Nephron (organoid): ENCODE results near the gene ABHD16A.

ENCODE experiments used
- H3K27ac Mint-ChIP-seq, 3 experiments: 2 replicates each; pipeline ENCODE4 v1.8.0; 2020; ENCODE audit warnings: mixed read lengths in 3 of 3, mild to moderate bottlenecking in 2 of 3, moderate library complexity in 1 of 3
- H3K27me3 Mint-ChIP-seq: 2 replicates; pipeline ENCODE4 v1.8.0; 2021; ENCODE audit warnings: low read depth, mild to moderate bottlenecking, moderate library complexity, mixed read lengths
- H3K36me3 Mint-ChIP-seq: 2 replicates; pipeline ENCODE4 v1.8.0; 2020; ENCODE audit warnings: low read depth, mixed read lengths
- H3K4me1 Mint-ChIP-seq: 2 replicates; pipeline ENCODE4 v1.8.0; 2020; ENCODE audit warnings: mixed read lengths
- H3K4me3 Mint-ChIP-seq, 3 experiments: 2 replicates each; pipeline ENCODE4 v1.8.0; 2020; ENCODE audit warnings: mild to moderate bottlenecking in 3 of 3, mixed read lengths in 3 of 3, moderate library complexity in 2 of 3
- H3K9me3 Mint-ChIP-seq: 2 replicates; pipeline ENCODE4 v1.8.0; 2020; ENCODE audit warnings: mixed read lengths
- TF ChIP-seq, protein P1 (sequence below), 3 experiments: fragments of 200-600 bp; sonication (generic); IDR thresholded peaks; one replicate each; pipeline ENCODE4 v1.5.0; 2021; ENCODE audit warnings: antibody characterized with exemption in 3 of 3; ENCODE audit not compliant: unreplicated experiment in 3 of 3

ABHD16A gene

DNA sequence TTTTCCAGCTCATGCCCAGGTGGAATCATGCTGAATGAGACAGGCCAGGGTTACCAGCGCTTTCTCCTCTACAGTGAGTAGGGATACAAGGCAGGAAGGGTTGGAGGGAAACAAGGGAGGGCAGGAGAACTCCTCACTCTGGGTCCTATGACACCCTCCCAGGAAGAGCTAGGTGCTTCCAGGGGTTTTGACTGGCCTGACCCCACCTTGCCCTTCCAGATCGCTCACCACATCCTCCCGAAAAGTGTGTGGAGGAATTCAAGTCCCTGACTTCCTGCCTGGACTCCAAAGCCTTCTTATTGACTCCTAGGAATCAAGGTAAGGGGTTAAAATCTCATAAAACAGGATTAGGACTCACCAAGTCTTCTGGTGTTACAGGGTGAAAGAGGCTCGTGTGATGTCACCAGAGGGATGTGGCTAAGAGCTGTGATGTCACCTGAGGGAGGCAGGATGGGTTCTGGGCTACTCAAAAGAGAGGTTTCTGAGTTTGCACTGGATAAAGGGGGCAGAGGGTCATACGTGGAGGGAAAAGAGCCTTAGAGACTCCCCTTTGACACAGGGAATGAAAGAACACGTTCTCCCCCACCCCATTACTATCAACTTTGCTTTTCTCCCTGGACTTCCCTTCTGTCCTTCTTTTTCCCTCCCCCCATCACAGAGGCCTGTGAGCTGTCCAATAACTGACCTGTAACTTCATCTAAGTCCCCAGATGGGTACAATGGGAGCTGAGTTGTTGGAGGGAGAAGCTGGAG lies 45.5 kb downstream of the ABHD16A start:
- H3K27ac Mint-ChIP-seq: peak overlapping the region; percentile 50 to 70 (median 67)
- peaks cover 18% of the 10 kb centered on the region for H3K36me3 Mint-ChIP-seq
- H3K4me3 Mint-ChIP-seq: peak overlapping the region; percentile 83 to 95 (median 89)
- TF ChIP-seq, protein P1, sequence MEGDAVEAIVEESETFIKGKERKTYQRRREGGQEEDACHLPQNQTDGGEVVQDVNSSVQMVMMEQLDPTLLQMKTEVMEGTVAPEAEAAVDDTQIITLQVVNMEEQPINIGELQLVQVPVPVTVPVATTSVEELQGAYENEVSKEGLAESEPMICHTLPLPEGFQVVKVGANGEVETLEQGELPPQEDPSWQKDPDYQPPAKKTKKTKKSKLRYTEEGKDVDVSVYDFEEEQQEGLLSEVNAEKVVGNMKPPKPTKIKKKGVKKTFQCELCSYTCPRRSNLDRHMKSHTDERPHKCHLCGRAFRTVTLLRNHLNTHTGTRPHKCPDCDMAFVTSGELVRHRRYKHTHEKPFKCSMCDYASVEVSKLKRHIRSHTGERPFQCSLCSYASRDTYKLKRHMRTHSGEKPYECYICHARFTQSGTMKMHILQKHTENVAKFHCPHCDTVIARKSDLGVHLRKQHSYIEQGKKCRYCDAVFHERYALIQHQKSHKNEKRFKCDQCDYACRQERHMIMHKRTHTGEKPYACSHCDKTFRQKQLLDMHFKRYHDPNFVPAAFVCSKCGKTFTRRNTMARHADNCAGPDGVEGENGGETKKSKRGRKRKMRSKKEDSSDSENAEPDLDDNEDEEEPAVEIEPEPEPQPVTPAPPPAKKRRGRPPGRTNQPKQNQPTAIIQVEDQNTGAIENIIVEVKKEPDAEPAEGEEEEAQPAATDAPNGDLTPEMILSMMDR (IDR thresholded peaks at IDR 0.05; ENCODE audit: unreplicated experiment in 3 of 3): no peak
- H3K4me1 Mint-ChIP-seq: peaks cover 59% of the 10 kb centered on the region
- no peaks in the 10 kb centered on the region for H3K9me3 Mint-ChIP-seq
- no peaks in the 10 kb centered on the region for H3K27me3 Mint-ChIP-seq

DNA sequence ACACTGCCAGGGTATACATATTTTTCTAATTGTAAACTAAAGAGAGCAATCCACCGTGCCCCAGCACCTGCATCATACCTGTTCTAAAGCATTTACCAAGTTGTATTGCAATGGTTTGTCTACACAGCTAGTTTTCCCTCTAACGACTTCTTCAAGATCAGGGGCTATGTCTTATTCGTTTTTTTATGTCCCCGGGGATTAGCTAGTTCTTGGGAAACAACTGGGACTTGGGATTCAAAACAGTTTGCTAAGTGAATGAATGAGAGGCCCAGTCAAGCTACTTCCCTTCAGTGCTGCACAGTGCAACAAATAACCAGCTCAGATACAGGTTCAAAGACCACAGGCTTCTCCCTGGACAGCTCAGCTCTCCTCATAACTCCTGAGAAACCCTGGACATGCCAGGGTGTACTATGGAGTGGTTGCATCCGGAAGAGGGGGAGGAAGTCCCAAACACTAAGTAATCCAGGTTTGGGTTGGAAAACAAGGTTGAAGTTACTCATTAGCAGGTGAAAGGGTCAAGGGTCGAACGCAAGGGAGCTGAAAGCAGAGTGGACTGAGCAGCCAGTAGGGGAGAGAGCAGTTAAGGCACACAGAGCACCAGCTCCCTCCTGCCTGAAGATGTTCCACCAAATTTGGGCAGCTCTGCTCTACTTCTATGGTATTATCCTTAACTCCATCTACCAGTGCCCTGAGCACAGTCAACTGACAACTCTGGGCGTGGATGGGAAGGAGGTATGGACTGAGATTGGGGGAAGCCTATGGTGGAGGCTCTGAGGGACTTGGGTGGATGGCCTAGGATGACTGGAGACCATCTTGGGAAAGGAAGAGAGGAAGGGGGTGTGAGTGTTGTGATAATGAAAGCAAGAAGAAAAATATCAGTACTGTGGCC lies 47.5 kb downstream of the ABHD16A start, which contains the start of gene APOM:
Gene APOM (plus strand): TSS at position 546 of the 889 bp plus-strand sequence. CDS start 73 bp downstream, at position 619.
- TF ChIP-seq, protein P1 (IDR thresholded peaks at IDR 0.05; ENCODE audit: unreplicated experiment in 3 of 3): no peak
- Mint-ChIP-seq H3K4me1 (peaks cover 62% of the 10 kb centered on the region), H3K27me3 (no peaks in the 10 kb centered on the region), H3K9me3 (no peaks in the 10 kb centered on the region), H3K36me3 (peaks cover 22% of the 10 kb centered on the region), H3K4me3 (peak within 1 kb of the TSS; percentile 64 to 76 (median 68)), H3K27ac (peak within 1 kb of the TSS; percentile 20 to 92 (median 75))

DNA sequence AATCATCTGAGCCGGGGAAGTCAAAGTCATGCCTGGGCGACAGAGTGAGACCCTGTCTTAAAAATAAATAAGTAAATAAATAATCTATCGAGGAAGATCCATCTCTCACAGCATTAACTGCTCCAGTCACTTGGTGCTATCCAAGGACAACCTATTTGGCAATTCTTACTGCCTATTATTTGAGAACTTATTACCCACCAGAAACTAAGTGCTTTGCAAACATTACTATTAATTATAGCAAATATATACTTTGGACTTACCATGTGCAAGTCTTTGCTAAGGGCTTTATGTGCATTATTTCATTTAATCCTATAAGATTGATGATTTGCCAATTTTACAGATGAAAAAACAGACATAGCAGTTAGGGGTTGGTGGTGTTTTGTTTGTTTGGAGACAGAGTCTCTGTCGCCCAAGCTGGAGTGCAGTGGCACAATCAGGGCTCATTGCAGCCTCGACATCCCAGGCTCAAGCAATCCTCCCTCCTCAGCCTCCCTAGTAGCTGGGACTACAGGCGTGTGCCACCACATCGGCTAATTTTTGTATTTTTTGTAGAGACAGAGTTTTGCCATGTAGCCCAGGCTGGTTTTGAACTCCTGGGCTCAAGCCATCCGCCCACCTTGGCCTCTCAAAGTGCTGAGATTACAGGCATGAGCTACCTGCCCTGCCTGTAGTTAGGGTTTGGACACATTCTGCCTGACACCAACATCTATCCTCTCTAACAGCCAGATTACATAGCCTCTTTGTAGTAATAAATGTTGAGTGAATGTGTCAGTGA lies 48.4 kb downstream of the ABHD16A start:
- Mint-ChIP-seq H3K36me3 (peaks cover 27% of the 10 kb centered on the region), H3K4me3 (peak overlapping the region; percentile 64 to 76 (median 68)), H3K27me3 (no peaks in the 10 kb centered on the region), H3K27ac (peak overlapping the region; percentile 20 to 92 (median 75)), H3K9me3 (no peaks in the 10 kb centered on the region), H3K4me1 (peaks cover 61% of the 10 kb centered on the region)
- TF ChIP-seq, protein P1 (IDR thresholded peaks at IDR 0.05; ENCODE audit: unreplicated experiment in 3 of 3): no peak

DNA sequence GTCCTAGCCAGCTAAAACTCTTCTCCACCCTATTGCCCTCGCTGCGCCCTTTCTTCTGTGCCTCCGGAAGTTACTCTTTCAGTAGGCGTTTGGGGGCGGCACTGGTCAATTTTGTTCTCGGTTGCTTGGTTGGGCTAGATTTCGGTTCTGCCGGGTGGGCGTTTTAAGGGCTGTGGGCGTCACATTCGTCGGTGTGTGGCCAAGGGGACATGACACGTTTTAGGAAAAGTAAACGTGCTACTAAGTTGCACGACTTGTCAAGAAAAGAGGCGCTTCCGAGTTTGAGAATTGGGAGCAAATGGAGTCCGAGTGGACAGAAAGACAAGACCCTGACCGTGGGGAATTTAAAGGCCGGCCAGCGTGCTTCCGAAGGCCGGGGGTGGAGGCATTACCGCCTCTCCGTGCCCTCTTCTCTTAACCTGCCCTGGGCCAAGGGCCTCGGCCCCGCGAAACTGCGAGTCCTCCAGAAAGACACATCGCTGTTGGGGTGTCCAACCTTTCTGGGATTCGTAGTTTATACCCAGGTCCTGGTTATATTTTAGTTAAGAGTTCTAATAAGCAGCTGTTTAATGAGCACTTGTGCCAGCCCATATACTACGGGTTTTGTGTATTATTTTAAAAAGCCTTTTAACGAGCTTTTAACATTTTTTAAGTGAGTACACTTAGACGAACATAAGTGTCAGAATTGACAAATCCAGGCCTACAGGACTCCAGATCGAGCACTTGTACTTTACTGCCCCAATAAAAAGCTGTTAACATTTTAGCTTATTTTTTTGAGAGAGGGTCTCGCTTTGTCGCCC lies 50.0 kb downstream of the ABHD16A start:
- Mint-ChIP-seq H3K27ac (peak overlapping the region; percentile 100), H3K36me3 (peaks cover 43% of the 10 kb centered on the region), H3K4me1 (peaks cover 50% of the 10 kb centered on the region), H3K27me3 (no peaks in the 10 kb centered on the region), H3K9me3 (no peaks in the 10 kb centered on the region), H3K4me3 (peak overlapping the region; percentile 91 to 93 (median 93))
- TF ChIP-seq, protein P1 (IDR thresholded peaks at IDR 0.05; ENCODE audit: unreplicated experiment in 3 of 3): no peak

DNA sequence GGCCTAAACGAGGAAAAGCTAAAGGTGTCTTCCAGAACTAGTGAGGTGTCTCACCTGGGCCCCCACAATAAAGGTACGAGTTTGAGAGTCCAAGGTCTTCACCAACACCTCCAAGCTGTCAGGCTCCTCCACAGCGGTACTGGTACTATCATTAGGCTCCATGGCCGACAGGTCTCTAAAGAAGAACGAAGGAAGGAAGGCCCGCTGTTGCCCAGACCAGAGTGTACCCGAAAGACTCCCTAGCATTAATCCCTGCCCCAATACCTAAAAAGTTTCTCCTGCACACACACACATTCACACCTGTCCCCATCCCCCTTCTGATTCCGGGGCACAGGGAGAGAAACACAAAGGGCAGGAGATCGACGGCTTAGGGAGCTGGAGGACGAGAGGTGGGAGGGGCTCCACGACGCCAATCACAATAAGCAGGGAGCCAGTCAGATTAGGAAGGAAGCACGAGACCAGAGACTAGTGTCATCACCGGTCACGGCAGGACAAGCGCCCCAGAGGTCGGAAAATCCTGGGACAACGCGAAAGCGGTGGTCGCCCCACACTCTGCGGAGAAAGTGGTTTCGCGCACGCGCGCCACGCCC lies 51.4 kb downstream of the ABHD16A start:
- peaks cover 55% of the 10 kb centered on the region for H3K36me3 Mint-ChIP-seq
- no peaks in the 10 kb centered on the region for H3K9me3 Mint-ChIP-seq
- H3K27me3 Mint-ChIP-seq: no peaks in the 10 kb centered on the region
- H3K27ac Mint-ChIP-seq: peak overlapping the region; percentile 100
- H3K4me1 Mint-ChIP-seq: peaks cover 43% of the 10 kb centered on the region
- TF ChIP-seq, protein P1 (IDR thresholded peaks at IDR 0.05; ENCODE audit: unreplicated experiment in 3 of 3): no peak
- peak overlapping the region; percentile 91 to 93 (median 93) for H3K4me3 Mint-ChIP-seq
